Bladder microvascular endothelial cell (primary cell): Measurements from ENCODE around the gene POT1. TPM values are rescaled to one million over a fixed set of nuclear protein-coding genes. Genes with fewer than 3 reads are reported as not detected.

ENCODE experiments used
- total RNA-seq: library from RNA; depleted of rRNA; stranded (reverse); fragments of >200 nt; gene quantifications from 2 replicates; pipeline ENCODE4 v1.2.3, GENCODE V29; 2014

POT1 gene, protein sequence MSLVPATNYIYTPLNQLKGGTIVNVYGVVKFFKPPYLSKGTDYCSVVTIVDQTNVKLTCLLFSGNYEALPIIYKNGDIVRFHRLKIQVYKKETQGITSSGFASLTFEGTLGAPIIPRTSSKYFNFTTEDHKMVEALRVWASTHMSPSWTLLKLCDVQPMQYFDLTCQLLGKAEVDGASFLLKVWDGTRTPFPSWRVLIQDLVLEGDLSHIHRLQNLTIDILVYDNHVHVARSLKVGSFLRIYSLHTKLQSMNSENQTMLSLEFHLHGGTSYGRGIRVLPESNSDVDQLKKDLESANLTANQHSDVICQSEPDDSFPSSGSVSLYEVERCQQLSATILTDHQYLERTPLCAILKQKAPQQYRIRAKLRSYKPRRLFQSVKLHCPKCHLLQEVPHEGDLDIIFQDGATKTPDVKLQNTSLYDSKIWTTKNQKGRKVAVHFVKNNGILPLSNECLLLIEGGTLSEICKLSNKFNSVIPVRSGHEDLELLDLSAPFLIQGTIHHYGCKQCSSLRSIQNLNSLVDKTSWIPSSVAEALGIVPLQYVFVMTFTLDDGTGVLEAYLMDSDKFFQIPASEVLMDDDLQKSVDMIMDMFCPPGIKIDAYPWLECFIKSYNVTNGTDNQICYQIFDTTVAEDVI
- total RNA-seq, result 20.2 and 52.0 TPM in 2 replicates

DNA sequence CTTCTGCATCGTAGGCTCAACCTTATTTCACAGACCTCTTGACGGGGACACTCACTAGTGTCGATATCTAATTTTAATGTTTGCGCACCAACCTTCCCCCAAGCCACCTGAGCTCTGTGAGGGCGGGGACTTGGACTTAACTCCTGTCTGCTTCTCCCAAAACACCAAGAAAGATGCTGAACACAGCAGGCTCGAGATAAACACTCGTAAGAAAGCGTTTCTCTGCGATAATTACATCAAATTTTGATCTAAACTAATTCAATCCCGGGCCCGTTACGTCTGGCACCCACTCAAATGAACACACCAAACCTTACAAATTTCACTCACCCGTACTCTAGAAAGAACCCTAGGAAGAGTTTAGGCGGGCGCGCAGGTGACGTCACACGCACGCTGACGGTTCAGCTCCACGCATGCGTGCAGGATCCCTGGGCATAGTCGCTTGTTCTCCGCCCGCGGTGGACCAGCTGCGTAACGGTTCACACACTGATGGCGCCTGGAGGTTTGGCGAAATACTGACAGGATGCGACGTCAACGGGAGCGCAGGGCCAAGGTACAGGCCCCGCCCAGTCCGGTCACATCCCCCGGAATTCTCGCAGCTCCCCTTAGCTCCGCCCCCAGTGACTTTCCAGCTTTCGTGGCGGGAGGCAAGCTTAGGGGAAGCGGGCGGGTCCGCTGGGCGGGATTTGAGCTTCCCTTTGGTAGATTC is at the start of gene POT1:
Gene POT1 (minus strand): TSS at position 359 of the 706 bp plus-strand sequence. CDS start 32,652 bp downstream, outside the sequence.

Other genes starting within 250 kb of the POT1 start
- 0.16 and 0.38 TPM in 2 replicates for gene GPR37, start 164.0 kb downstream of the POT1 start, total RNA-seq